OCI-LY1 (cell line): Measurements from ENCODE around the gene DHDH.

Source experiments
- CTCF ChIP-seq: fragments of 200-600 bp; sonication (generic), shearing (Covaris generic); IDR thresholded peaks from 2 replicates; pipeline ENCODE4 v1.5.1; 2017; ENCODE audit warnings: mild to moderate bottlenecking, antibody characterized with exemption, low read length, moderate library complexity, mixed read lengths
- EZH2 ChIP-seq: fragments of 200-600 bp; sonication (generic), shearing (Covaris generic); IDR thresholded peaks from 2 replicates; pipeline ENCODE4 v1.8.0; 2017; ENCODE audit warnings: borderline replicate concordance, mixed run types, mild to moderate bottlenecking, antibody characterized with exemption, low read length, moderate library complexity, mixed read lengths

- TF ChIP-seq CTCF (no peak), EZH2 (no peak)
Measured at GRCh38 chr19:48914181-48914580, 19.3 kb upstream of the DHDH start.
